HepG2 (cell line): ENCODE data around the gene F12. TPM values are rescaled to one million over a fixed set of nuclear protein-coding genes. Genes with fewer than 3 reads are reported as not detected.

Experiments used
- ATM ChIP-seq: fragments of 450-650 bp; IDR thresholded peaks from 2 replicates; pipeline ENCODE4 v1.7.1; 2017; ENCODE audit warnings: mild to moderate bottlenecking, borderline replicate concordance
- HMG20B ChIP-seq: conservative IDR thresholded peaks from 2 replicates; pipeline ENCODE4 v1.6.1; 2016; ENCODE audit warnings: missing genetic modification reagents, missing compliant biosample characterization
- KDM3A ChIP-seq: IDR thresholded peaks from 2 replicates; pipeline ENCODE4 v1.6.1; 2018; ENCODE audit warnings: low read depth, missing compliant biosample characterization
- KLF11 ChIP-seq: IDR thresholded peaks from 2 replicates; pipeline ENCODE4 v1.6.1; 2016; ENCODE audit warnings: missing compliant biosample characterization
- KMT2B ChIP-seq: IDR thresholded peaks from 2 replicates; pipeline ENCODE4 v1.6.1; 2016; ENCODE audit warnings: missing genetic modification reagents, missing compliant biosample characterization
- NFE2 ChIP-seq: sonication (generic); formaldehyde crosslinking; IDR thresholded peaks from 2 replicates; pipeline ENCODE4 v1.4.0; 2020; ENCODE audit warnings: missing genetic modification reagents
- PAXIP1 ChIP-seq: sonication (generic); formaldehyde crosslinking; conservative IDR thresholded peaks from 2 replicates; pipeline ENCODE4 v1.4.0; 2020; ENCODE audit warnings: mild to moderate bottlenecking, missing genetic modification reagents, moderate library complexity
- RARG ChIP-seq: sonication (generic); formaldehyde crosslinking; IDR thresholded peaks from 2 replicates; pipeline ENCODE4 v1.4.0; 2020; ENCODE audit warnings: low read depth, mild to moderate bottlenecking, missing genetic modification reagents
- SUZ12 ChIP-seq: fragments of 150-350 bp; IDR thresholded peaks from 2 replicates; pipeline ENCODE4 v1.6.1; 2014; ENCODE audit warnings: low read depth, low read length
- TARDBP ChIP-seq: sonication (generic); formaldehyde crosslinking; IDR thresholded peaks from 2 replicates; pipeline ENCODE4 v1.8.0; 2022; ENCODE audit warnings: mild to moderate bottlenecking, missing genetic modification reagents
- YEATS4 ChIP-seq: sonication (generic); formaldehyde crosslinking; IDR thresholded peaks from 2 replicates; pipeline ENCODE4 v1.4.0; 2020; ENCODE audit warnings: missing genetic modification reagents, borderline replicate concordance
- ZNF232 ChIP-seq: sonication (generic); formaldehyde crosslinking; IDR thresholded peaks from 2 replicates; pipeline ENCODE4 v1.4.0; 2020; ENCODE audit warnings: missing genetic modification reagents, borderline replicate concordance
- ZNF282 ChIP-seq: fragments of 450-650 bp; IDR thresholded peaks from 2 replicates; pipeline ENCODE4 v1.6.1; 2018; ENCODE audit not compliant: partially characterized antibody
- ZNF337 ChIP-seq: sonication (generic); formaldehyde crosslinking; IDR thresholded peaks from 2 replicates; pipeline ENCODE4 v1.5.1; 2020; ENCODE audit warnings: missing genetic modification reagents, low read depth, mild to moderate bottlenecking, borderline replicate concordance
- ZNF567 ChIP-seq: sonication (generic); formaldehyde crosslinking; IDR thresholded peaks from 2 replicates; pipeline ENCODE4 v1.8.1; 2023; ENCODE audit warnings: mild to moderate bottlenecking, missing genetic modification reagents, borderline replicate concordance
- ZNF589 ChIP-seq: sonication (generic); formaldehyde crosslinking; conservative IDR thresholded peaks from 2 replicates; pipeline ENCODE4 v1.8.0; 2022; ENCODE audit warnings: mild to moderate bottlenecking, moderate library complexity, missing genetic modification reagents
- ZNF776 ChIP-seq: sonication (generic); formaldehyde crosslinking; IDR thresholded peaks from 2 replicates; pipeline ENCODE4 v1.4.0; 2020; ENCODE audit warnings: mild to moderate bottlenecking, missing genetic modification reagents
- ZSCAN31 ChIP-seq: sonication (generic); formaldehyde crosslinking; IDR thresholded peaks from 2 replicates; pipeline ENCODE4 v1.5.0; 2020; ENCODE audit warnings: low read depth, mild to moderate bottlenecking, missing genetic modification reagents
- polyA plus RNA-seq, 8 experiments: library from polyadenylated mRNA; depleted of rRNA in 3 of 8; stranded (reverse) in 7 of 8; unstranded in 1 of 8; fragments of >200 nt; fragmentation: Illumina TruSeq in 4 of 8; extraction: Trizol in 4 of 8; gene quantifications; 2 replicates each; pipeline versions ENCODE4 v1.2.1 to v1.2.3, GENCODE V29; 2011 to 2016; ENCODE audit warnings: low read depth in 4 of 8, missing spikeins in 1 of 8, mixed read lengths in 1 of 8; ENCODE audit not compliant: insufficient read depth in 1 of 8
- total RNA-seq, 5 experiments: library from RNA; depleted of rRNA; stranded (reverse); fragments of >200 nt; fragmentation: Illumina TruSeq; extraction: Trizol; gene quantifications; 2 replicates each; pipeline ENCODE4 v1.2.3, GENCODE V29; 2016; ENCODE audit warnings: low read depth in 1 of 5
- TF ChIP-seq, protein P1 (sequence below): sonication (generic); formaldehyde crosslinking; IDR thresholded peaks from 2 replicates; pipeline ENCODE4 v1.8.1; 2023; ENCODE audit warnings: mild to moderate bottlenecking, missing genetic modification reagents
- TF ChIP-seq, protein P2 (sequence below): IDR thresholded peaks from 2 replicates; pipeline ENCODE4 v1.6.1; 2016; ENCODE audit warnings: missing biosample characterization, missing genetic modification reagents, low read depth
- TF ChIP-seq, protein P3 (sequence below): sonication (generic); formaldehyde crosslinking; IDR thresholded peaks from 2 replicates; pipeline ENCODE4 v1.5.1; 2020; ENCODE audit warnings: mild to moderate bottlenecking, moderate library complexity, missing genetic modification reagents

The F12 gene
- total and polyA plus RNA-seq, 2 of the 13 experiments (the other 11 are each of a cell fraction or from before 2014, with no cell fraction given): 2.5 to 3.0 TPM

- TF ChIP-seq PAXIP1 (CRISPR knock-in tag): peak; percentile 50
- TF ChIP-seq ZNF567: no peak
- no peak for TF ChIP-seq ZNF337 (CRISPR knock-in tag)
- no peak for TF ChIP-seq KLF11 (CRISPR knock-in tag)
- TF ChIP-seq, protein P1, sequence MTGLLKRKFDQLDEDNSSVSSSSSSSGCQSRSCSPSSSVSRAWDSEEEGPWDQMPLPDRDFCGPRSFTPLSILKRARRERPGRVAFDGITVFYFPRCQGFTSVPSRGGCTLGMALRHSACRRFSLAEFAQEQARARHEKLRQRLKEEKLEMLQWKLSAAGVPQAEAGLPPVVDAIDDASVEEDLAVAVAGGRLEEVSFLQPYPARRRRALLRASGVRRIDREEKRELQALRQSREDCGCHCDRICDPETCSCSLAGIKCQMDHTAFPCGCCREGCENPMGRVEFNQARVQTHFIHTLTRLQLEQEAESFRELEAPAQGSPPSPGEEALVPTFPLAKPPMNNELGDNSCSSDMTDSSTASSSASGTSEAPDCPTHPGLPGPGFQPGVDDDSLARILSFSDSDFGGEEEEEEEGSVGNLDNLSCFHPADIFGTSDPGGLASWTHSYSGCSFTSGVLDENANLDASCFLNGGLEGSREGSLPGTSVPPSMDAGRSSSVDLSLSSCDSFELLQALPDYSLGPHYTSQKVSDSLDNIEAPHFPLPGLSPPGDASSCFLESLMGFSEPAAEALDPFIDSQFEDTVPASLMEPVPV (CRISPR knock-in tag): peak; percentile 75; the same call in 1 of the 2 replicates
- TF ChIP-seq NFE2 (CRISPR knock-in tag): no peak
- TF ChIP-seq ZNF232: no peak; the same call in 1 of the 2 replicates
- no peak for TF ChIP-seq HMG20B (CRISPR knock-in tag)
- TF ChIP-seq KMT2B: peak; percentile 48; the same call in 1 of the 2 replicates
- TF ChIP-seq, protein P2, sequence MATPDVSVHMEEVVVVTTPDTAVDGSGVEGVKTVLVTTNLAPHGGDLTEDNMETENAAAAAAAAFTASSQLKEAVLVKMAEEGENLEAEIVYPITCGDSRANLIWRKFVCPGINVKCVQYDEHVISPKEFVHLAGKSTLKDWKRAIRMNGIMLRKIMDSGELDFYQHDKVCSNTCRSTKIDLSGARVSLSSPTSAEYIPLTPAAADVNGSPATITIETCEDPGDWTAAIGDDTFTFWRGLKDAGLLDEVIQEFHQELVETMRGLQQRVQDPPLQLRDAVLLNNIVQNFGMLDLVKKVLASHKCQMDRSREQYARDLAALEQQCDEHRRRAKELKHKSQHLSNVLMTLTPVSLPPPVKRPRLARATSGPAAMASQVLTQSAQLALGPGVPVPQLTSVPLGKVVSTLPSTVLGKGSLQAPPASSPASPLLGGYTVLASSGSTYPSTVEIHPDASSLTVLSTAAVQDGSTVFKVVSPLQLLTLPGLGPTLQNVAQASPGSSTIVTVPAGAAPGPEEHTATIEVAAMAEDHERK: no peak
- no peak for TF ChIP-seq SUZ12
- TF ChIP-seq TARDBP (CRISPR knock-in tag): no peak; the same call in 1 of the 2 replicates
- TF ChIP-seq ZSCAN31 (CRISPR knock-in tag): 0 out of 2 replicates have a peak, but pooled peaks have one; percentile 65
- no peak for TF ChIP-seq RARG (CRISPR knock-in tag)
- TF ChIP-seq, protein P3, sequence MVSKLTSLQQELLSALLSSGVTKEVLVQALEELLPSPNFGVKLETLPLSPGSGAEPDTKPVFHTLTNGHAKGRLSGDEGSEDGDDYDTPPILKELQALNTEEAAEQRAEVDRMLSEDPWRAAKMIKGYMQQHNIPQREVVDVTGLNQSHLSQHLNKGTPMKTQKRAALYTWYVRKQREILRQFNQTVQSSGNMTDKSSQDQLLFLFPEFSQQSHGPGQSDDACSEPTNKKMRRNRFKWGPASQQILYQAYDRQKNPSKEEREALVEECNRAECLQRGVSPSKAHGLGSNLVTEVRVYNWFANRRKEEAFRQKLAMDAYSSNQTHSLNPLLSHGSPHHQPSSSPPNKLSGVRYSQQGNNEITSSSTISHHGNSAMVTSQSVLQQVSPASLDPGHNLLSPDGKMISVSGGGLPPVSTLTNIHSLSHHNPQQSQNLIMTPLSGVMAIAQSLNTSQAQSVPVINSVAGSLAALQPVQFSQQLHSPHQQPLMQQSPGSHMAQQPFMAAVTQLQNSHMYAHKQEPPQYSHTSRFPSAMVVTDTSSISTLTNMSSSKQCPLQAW (CRISPR knock-in tag): peak; percentile 84; the same call in 1 of the 2 replicates
- TF ChIP-seq ZNF589 (CRISPR knock-in tag): no peak
- TF ChIP-seq ATM: no peak
- TF ChIP-seq ZNF282: no peak
- TF ChIP-seq YEATS4: peak; percentile 27; the same call in 1 of the 2 replicates
- TF ChIP-seq ZNF776 (CRISPR knock-in tag): no peak
- TF ChIP-seq KDM3A (CRISPR knock-in tag): no peak
These were observed 42.6 kb downstream of the F12 start (continued) for GRCh38 chr5:177366528-177367322.
